ENCODE results near the gene NAP1L4.

The NAP1L4 gene

GRCh38 chr11:2932850-2933251 lies 59.3 kb downstream of the NAP1L4 start:
- TF ChIP-seq, protein P1, sequence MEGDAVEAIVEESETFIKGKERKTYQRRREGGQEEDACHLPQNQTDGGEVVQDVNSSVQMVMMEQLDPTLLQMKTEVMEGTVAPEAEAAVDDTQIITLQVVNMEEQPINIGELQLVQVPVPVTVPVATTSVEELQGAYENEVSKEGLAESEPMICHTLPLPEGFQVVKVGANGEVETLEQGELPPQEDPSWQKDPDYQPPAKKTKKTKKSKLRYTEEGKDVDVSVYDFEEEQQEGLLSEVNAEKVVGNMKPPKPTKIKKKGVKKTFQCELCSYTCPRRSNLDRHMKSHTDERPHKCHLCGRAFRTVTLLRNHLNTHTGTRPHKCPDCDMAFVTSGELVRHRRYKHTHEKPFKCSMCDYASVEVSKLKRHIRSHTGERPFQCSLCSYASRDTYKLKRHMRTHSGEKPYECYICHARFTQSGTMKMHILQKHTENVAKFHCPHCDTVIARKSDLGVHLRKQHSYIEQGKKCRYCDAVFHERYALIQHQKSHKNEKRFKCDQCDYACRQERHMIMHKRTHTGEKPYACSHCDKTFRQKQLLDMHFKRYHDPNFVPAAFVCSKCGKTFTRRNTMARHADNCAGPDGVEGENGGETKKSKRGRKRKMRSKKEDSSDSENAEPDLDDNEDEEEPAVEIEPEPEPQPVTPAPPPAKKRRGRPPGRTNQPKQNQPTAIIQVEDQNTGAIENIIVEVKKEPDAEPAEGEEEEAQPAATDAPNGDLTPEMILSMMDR (IDR thresholded peaks at IDR 0.05; ENCODE audit: low read depth, low read length), result no peak
- H3K4me3 ChIP-seq (ENCODE audit: low read depth, low read length), result no peak overlapping the region

DNA sequence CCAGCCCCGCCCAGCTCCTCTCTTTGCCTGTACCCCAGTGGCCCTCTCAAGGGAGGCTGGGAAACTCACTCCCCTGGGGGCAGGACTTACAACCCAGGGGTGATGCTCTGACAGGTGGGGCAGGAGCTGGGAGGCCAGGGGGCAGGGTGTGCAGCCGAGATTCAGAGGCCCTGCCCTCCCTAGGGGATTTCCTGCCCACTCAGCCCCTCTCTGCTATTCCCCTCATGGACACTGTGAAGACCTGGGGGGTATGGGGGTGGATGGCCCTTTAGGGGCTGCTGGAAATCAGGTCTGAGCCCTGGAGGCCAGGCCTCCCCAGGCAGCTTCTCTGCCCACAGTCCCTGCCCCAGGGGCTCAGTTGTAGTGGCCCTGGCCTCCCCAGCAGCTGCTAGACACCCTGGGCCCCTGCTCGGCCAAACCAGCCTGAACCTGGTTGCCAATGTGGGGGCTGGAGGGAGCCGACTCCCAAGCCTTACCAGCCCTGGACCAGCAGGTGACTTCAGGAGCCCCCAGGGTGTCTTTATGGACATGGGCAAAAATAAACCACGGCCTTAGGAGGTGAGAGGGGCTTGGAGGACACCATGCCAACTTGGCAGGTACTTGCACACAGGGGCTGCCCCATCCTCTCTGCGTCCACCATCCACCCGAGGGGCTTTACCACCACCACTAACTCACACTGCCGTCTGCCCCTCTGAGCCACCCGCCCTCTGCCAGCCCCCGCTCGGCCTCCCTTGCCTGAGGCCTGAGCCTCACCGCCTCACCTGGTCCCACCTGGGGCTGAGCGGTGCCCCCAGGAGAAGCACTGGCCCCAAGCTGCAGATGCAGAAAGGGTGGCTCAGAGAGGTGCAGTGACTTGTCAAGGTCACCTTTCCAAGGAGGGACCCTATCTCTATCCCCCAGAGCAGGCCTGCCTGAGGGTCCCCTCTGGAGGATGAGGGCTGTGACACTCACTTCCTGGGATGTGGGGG lies 60.1 kb downstream of the NAP1L4 start:
- TF ChIP-seq, protein P1 (IDR thresholded peaks at IDR 0.05; ENCODE audit: low read depth, low read length), result no peak
- H3K4me3 ChIP-seq (ENCODE audit: low read depth, low read length), result no peak overlapping the region

- TF ChIP-seq, protein P1 (IDR thresholded peaks at IDR 0.05; ENCODE audit: low read depth, low read length), result no peak
- no peak overlapping the region for H3K4me3 ChIP-seq (ENCODE audit: low read depth, low read length)
Measured at GRCh38 chr11:2931420-2931746, 60.7 kb downstream of the NAP1L4 start.

- H3K4me3 ChIP-seq (ENCODE audit: low read depth, low read length), result peak overlapping the region; percentile 55
- TF ChIP-seq, protein P1 (IDR thresholded peaks at IDR 0.05; ENCODE audit: low read depth, low read length), result peak; percentile 23; the same call in 1 of the 2 replicates
Measured at GRCh38 chr11:2930704-2931419, 61.3 kb downstream of the NAP1L4 start.

DNA sequence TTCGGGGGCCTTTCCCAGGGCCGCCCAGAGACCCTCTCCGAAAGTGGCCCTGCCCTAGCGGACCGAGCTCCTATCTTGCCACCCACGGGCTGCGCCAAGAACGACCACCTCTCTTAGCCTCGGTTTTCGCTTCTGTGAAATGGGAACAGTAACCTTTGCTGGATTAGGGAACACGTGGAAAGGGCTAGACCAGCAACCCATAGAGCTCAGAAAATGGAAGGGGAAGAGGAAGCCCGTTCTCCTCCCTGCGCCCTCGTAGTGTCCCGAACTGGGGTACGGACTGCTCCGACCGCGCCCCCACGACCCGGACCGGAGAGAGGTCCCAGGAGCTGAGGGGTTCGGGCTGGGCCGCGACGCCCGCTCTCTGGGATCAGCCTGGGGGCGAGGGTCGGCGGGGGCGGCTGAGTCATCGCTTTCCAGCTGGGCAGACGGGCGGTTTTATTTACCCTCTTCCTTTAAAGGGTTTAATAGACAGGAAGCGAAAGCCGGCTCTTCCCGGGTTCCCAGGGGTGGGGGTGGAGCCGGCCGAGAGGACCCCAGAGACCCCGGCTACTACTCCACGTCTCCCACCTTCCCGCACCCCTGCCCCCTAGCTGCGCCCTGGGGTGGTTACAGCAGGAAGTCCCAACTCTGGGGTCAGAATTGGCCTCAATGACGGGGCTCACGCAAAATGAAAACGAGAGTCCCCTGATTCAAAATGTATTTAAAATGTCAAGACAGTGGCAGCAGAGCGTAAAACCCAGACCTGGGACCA lies 62.0 kb downstream of the NAP1L4 start:
- peak overlapping the region; percentile 55 for H3K4me3 ChIP-seq (ENCODE audit: low read depth, low read length)

DNA sequence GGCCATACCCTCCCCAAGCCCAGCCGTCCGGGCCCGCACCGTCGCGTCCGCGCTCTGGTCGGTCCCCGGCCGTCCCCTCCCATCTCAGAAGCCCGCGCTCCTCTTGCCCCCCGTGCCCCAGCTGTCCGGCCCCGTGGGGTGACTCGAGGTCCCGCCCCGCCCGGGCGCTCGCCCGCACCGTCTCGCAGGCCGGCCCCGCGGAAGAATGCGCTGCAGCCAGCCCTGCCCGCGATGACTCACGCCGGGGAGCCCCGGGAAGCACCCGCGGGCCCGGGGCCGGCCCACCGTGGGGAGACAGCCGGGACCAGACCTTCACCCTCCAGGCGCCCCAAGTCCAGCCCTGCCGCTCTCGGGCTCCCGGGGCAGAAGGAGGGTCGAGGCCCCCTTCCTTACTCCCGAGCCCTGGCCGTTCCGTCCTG lies 62.6 kb downstream of the NAP1L4 start:
- TF ChIP-seq, protein P1 (IDR thresholded peaks at IDR 0.05; ENCODE audit: low read depth, low read length), result no peak
- peak overlapping the region; percentile 55 for H3K4me3 ChIP-seq (ENCODE audit: low read depth, low read length)

More for the DNA sequence above, 62.0 kb downstream of the NAP1L4 start:
- TF ChIP-seq, protein P1 (IDR thresholded peaks at IDR 0.05; ENCODE audit: low read depth, low read length), result peak; percentile 39

Data from WI38 (cell line).